Panc1 (cell line): ENCODE measurements around the gene ESRRA. TPM values are rescaled to one million over a fixed set of nuclear protein-coding genes. Genes with fewer than 3 reads are reported as not detected.

Experiments used
- ATAC-seq: fragments of 200-7000 bp; cut with Tn5 transposase; 2 replicates; pipeline ENCODE4 v1.9.1; 2020; ENCODE audit warnings: mild to moderate bottlenecking, moderate library complexity
- BruUV-seq: library from RNA; stranded (reverse); fragments of 400-500 nt; replicated peaks from 2 replicates; lab custom pipeline; 2021; lab: Mats Ljungman, UMichigan
- CTCF ChIA-PET: fragments of 300-600 bp; sonication (Branson Sonifier 250); formaldehyde crosslinking; loops from one replicate; lab custom pipeline; 2022; ENCODE audit warnings: antibody characterized with exemption; lab: Charles Lee
- POLR2A ChIA-PET: fragments of 300-600 bp; sonication (Branson Sonifier 250); formaldehyde crosslinking; loops from one replicate; lab custom pipeline; 2022; ENCODE audit warnings: antibody characterized with exemption; lab: Charles Lee
- DNase-seq: peaks from one replicate; pipeline ENCODE4 v3.0.0-alpha.2; 2010; ENCODE audit warnings: low read depth, low spot score
- H3K27ac ChIP-seq: 2 replicates; pipeline ENCODE4 v1.5.1; 2011; ENCODE audit warnings: mild to moderate bottlenecking, low read length, inconsistent platforms
- H3K27me3 ChIP-seq: fragments of 200-500 bp; sonication (Bioruptor generic); 2 replicates; pipeline ENCODE4 v1.6.0; 2014; ENCODE audit warnings: low read length, inconsistent platforms; ENCODE audit not compliant: control insufficient read depth, insufficient read depth
- H3K36me3 ChIP-seq: fragments of 200-500 bp; sonication (Bioruptor generic); 2 replicates; pipeline ENCODE4 v1.5.1; 2014; ENCODE audit warnings: inconsistent platforms, mild to moderate bottlenecking, low read length, moderate library complexity; ENCODE audit not compliant: control insufficient read depth, insufficient read depth
- H3K4me1 ChIP-seq: 2 replicates; pipeline ENCODE4 v1.5.1; 2011; ENCODE audit warnings: inconsistent platforms, mild to moderate bottlenecking, low read length, moderate library complexity; ENCODE audit not compliant: control insufficient read depth, insufficient read depth
- H3K4me3 ChIP-seq, 2 experiments: 2 replicates each; pipeline ENCODE4 v1.5.1; 2011 to 2012; ENCODE audit warnings: low read depth in 2 of 2, low read length in 2 of 2, mild to moderate bottlenecking in 2 of 2, inconsistent platforms in 1 of 2, moderate library complexity in 1 of 2
- H3K9me3 ChIP-seq: fragments of 200-500 bp; sonication (Bioruptor generic); 2 replicates; pipeline ENCODE4 v1.5.1; 2014; ENCODE audit warnings: low read depth, mild to moderate bottlenecking, inconsistent platforms, low read length, moderate library complexity; ENCODE audit not compliant: control insufficient read depth, insufficient read depth
- CTCF ChIP-seq: fragments of 450-650 bp; IDR thresholded peaks from 2 replicates; pipeline ENCODE4 v1.5.1; 2017; ENCODE audit warnings: mild to moderate bottlenecking
- POLR2AphosphoS5 ChIP-seq: IDR thresholded peaks from 2 replicates; pipeline ENCODE4 v1.6.1; 2012; ENCODE audit warnings: mild to moderate bottlenecking, low read depth, low read length, moderate library complexity
- REST ChIP-seq, 2 experiments: IDR thresholded peaks; 2 replicates each; pipeline ENCODE4 v1.6.1; 2011 to 2012; ENCODE audit warnings: low read depth in 2 of 2, control low read depth in 1 of 2, low read length in 1 of 2, mild to moderate bottlenecking in 1 of 2, moderate library complexity in 1 of 2; ENCODE audit not compliant: insufficient read depth in 1 of 2
- SIN3A ChIP-seq: IDR thresholded peaks from 2 replicates; pipeline ENCODE4 v1.6.1; 2012; ENCODE audit warnings: low read depth, mild to moderate bottlenecking, low read length, moderate library complexity, borderline replicate concordance; ENCODE audit not compliant: insufficient read depth
- TCF7L2 ChIP-seq: IDR thresholded peaks from 2 replicates; pipeline ENCODE4 v1.6.1; 2011; ENCODE audit warnings: mild to moderate bottlenecking, low read depth, low read length, inconsistent platforms
- in situ Hi-C: cut with HindIII; loops from 2 replicates; pipeline ENCODE4 v1.10.0; 2016; ENCODE audit warnings: low sequenced_read_pairs, low pct_unique_long_range_greater_than_20kb
- intact Hi-C: fragments of 100-400 bp; cut with micrococcal nuclease; formaldehyde crosslinking; loops from one replicate; pipeline ENCODE4 v1.10.0; 2022; ENCODE audit not compliant: unreplicated experiment
- total RNA-seq: library from RNA; stranded (reverse); gene quantifications from one replicate; pipeline ENCODE4 v1.2.1, GENCODE V29; 2021; ENCODE audit not compliant: unreplicated experiment

The ESRRA gene
- total RNA-seq, 1 experiment from 2014 or later = 81.6 TPM

- ChIA-PET CTCF (interaction anchor here (1.1 to 2.4 kb wide), 3 partner anchors 10 to 27 kb away, joined by 3 to 10 read pairs (median 5); partner anchors contain the start of gene PRDX5), POLR2A (interaction anchor here (0.7 to 1.0 kb wide), 2 partner anchors 27 to 44 kb away, joined by 3 read pairs; partner anchors contain the start of genes PRDX5 and TRMT112)
- ATAC-seq = no peak
- DNase-seq = no peak
- intact Hi-C loops (no loop called here), in situ Hi-C loops (no loop called here)
- Histone ChIP-seq H3K27ac (no peak overlapping the region), H3K4me3 (no peak overlapping the region), H3K36me3 (no peaks in the 10 kb centered on the region), H3K27me3 (no peaks in the 10 kb centered on the region), H3K9me3 (no peaks in the 10 kb centered on the region), H3K4me1 (peaks cover 31% of the 10 kb centered on the region)
- BruUV-seq = no TSS peak
- 0 out of 4 replicates have a peak, but pooled peaks of 1 of the 2 experiments have one; percentile 9 for TF ChIP-seq REST (IDR thresholded peaks at IDR 0.05; ENCODE audit: insufficient read depth in 1 of 2, low read depth in 2 of 2, low read length in 1 of 2)
- TF ChIP-seq POLR2AphosphoS5 = no peak
These were observed 39.5 kb downstream of the ESRRA start for GRCh38 chr11:64344787-64345186.

GRCh38 chr11:64347193-64347867, 42.0 kb downstream of the ESRRA start:
- DNase-seq = no peak
- no peak for ATAC-seq
- Histone ChIP-seq H3K9me3 (no peaks in the 10 kb centered on the region), H3K27ac (no peak overlapping the region), H3K27me3 (no peaks in the 10 kb centered on the region), H3K4me3 (no peak overlapping the region), H3K4me1 (peaks cover 24% of the 10 kb centered on the region), H3K36me3 (no peaks in the 10 kb centered on the region)
- POLR2A ChIA-PET = interaction anchor here (0.6 kb wide), 1 partner anchor 46 kb away, joined by 6 read pairs; no protein-coding TSS in a partner anchor
- intact Hi-C loops (no loop called here), in situ Hi-C loops (no loop called here)
- TF ChIP-seq REST (IDR thresholded peaks at IDR 0.05; ENCODE audit: insufficient read depth in 1 of 2, low read depth in 2 of 2, low read length in 1 of 2) (no peak), SIN3A (no peak), TCF7L2 (no peak), POLR2AphosphoS5 (no peak), CTCF (no peak)
- CTCF ChIA-PET = no interaction called here
- BruUV-seq = no TSS peak
